Prostate gland (tissue), 2 donors: Measurements from ENCODE around the gene TMSB10. TPM values are rescaled to one million over a fixed set of nuclear protein-coding genes. Genes with fewer than 3 reads are reported as not detected.

Experiments
- DNase-seq: peaks from one replicate; pipeline ENCODE4 v3.0.0-alpha.2; 2019; ENCODE audit warnings: low spot score
- H3K27ac ChIP-seq, 2 donors: fragments of 200-600 bp; sonication (generic); 2 replicates each; pipeline ENCODE4 v1.5.1; 2017 to 2019
- H3K27me3 ChIP-seq: fragments of 200-600 bp; sonication (generic); replicated peaks from 2 replicates; pipeline ENCODE4 v1.5.1; 2019; ENCODE audit not compliant: insufficient read depth
- H3K36me3 ChIP-seq, 2 donors: fragments of 200-600 bp; sonication (generic); 1 replicate in 1 of 2; 2 replicates in 1 of 2; pipeline versions ENCODE4 v1.5.1 to v1.8.1; 2017 to 2019
- H3K4me1 ChIP-seq: fragments of 200-600 bp; sonication (generic); replicated peaks from 2 replicates; pipeline ENCODE4 v1.5.1; 2019
- H3K4me3 ChIP-seq, 2 donors: fragments of 200-600 bp; sonication (generic); 2 replicates each; pipeline ENCODE4 v1.5.1; 2017 to 2019
- H3K9me3 ChIP-seq: fragments of 200-600 bp; sonication (generic); 2 replicates; pipeline ENCODE4 v1.5.1; 2017
- POLR2A ChIP-seq: fragments of 450-650 bp; IDR thresholded peaks from one replicate; pipeline ENCODE4 v1.6.1; 2016; ENCODE audit warnings: antibody characterized with exemption, mild to moderate bottlenecking
- POLR2AphosphoS5 ChIP-seq: sonication (generic); formaldehyde crosslinking; IDR thresholded peaks from one replicate; pipeline ENCODE4 v1.6.1; 2017; ENCODE audit warnings: antibody characterized with exemption
- WGBS: methylation state at CpG from one replicate; pipeline ENCODE4 v1.1.5; 2018; 5-methylcytosine and 5-hydroxymethylcytosine counted together
- intact Hi-C: fragments of 100-400 bp; cut with DNase I; formaldehyde crosslinking; loops from one replicate; pipeline ENCODE4 v1.14.2; 2022
- total RNA-seq, 2 donors: library from RNA; depleted of rRNA; stranded (reverse); fragments of >200 nt; gene quantifications; one replicate each; pipeline ENCODE4 v1.1.0, GENCODE V29; 2016
- TF ChIP-seq, protein P1 (sequence below), 4 experiments: fragments of 200-600 bp in 2 of 4; fragments of 450-650 bp in 2 of 4; sonication (generic) in 2 of 4; IDR thresholded peaks; 1 replicate in 3 of 4; 2 replicates in 1 of 4; pipeline ENCODE4 v1.5.1; 2016 to 2019; ENCODE audit warnings: antibody characterized with exemption in 4 of 4, mild to moderate bottlenecking in 2 of 4, moderate library complexity in 2 of 4

The TMSB10 gene
- total RNA-seq, 2 donors from 2014 or later = 1,100 to 3,014 TPM

DNA sequence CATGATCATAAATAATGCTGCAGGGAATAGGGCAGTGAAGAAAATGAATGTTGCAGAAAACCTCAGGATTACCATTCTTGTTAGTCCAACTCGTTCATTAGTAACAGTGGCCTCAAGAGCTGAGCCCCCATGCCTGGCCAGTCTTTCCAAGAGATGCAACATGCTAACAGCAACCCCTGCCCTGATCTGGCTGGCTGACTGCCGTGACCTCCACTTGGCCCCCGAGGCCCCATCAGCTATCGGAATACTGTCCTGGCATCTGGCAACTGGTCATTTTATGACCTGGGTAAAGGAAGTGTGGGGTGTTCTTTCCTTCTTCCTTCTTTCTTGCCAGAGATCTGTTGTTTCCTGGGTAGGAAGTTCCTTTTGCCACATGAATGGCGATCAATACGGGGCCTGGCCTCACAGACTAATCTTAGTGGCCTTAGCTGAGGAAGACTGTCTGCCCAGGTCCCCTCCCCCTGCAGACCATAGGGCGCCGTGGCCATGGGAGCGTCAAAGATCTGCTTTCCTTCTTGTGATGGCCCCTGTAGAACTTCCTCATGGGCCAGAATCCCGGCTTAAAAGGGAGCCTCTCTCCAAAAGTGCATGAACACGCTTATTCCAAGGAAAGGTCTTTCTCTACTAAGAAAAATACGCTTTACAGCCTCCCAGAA lies 14.0 kb upstream of the TMSB10 start:
- intact Hi-C loops = no loop called here
- DNase-seq = no peak
- 89% methylated on average over 12 of the region's 12 CpGs for WGBS
- no peaks in the 10 kb centered on the region for H3K27me3 ChIP-seq
- no peak overlapping the region for H3K27ac ChIP-seq
- H3K4me3 ChIP-seq = no peak overlapping the region
- no peaks in the 10 kb centered on the region for H3K4me1 ChIP-seq
- TF ChIP-seq POLR2A (no peak), POLR2AphosphoS5 (no peak)
- TF ChIP-seq, protein P1, sequence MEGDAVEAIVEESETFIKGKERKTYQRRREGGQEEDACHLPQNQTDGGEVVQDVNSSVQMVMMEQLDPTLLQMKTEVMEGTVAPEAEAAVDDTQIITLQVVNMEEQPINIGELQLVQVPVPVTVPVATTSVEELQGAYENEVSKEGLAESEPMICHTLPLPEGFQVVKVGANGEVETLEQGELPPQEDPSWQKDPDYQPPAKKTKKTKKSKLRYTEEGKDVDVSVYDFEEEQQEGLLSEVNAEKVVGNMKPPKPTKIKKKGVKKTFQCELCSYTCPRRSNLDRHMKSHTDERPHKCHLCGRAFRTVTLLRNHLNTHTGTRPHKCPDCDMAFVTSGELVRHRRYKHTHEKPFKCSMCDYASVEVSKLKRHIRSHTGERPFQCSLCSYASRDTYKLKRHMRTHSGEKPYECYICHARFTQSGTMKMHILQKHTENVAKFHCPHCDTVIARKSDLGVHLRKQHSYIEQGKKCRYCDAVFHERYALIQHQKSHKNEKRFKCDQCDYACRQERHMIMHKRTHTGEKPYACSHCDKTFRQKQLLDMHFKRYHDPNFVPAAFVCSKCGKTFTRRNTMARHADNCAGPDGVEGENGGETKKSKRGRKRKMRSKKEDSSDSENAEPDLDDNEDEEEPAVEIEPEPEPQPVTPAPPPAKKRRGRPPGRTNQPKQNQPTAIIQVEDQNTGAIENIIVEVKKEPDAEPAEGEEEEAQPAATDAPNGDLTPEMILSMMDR (IDR thresholded peaks at IDR 0.05) = no peak
- H3K36me3 ChIP-seq = no peaks in the 10 kb centered on the region
- H3K9me3 ChIP-seq = no peaks in the 10 kb centered on the region

DNA sequence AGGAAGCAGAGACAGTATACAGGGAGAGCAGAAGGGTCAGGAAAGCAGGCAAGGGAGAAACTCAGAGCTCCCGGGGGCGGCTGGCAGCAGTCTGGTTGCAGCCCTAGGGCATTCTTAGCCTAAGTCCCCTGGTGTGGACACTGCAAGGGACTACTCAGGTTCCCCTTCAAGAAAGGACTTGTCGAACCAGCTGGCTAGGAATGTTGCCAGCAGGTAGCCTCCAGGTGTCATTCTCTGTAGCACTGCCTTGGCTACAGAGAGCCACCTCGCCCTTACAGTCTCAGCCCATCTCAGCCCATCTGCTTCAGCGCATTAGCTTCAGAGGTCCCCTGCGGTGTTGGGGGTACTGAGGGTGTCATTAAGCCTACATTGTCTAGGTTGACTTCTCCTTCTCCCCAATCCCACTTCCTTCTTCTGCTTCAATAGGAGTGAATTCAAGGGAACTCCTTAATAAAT lies 11.3 kb upstream of the TMSB10 start:
- Histone ChIP-seq H3K4me3 (no peak overlapping the region), H3K27me3 (no peaks in the 10 kb centered on the region), H3K4me1 (no peaks in the 10 kb centered on the region), H3K36me3 (no peaks in the 10 kb centered on the region), H3K9me3 (no peaks in the 10 kb centered on the region), H3K27ac (no peak overlapping the region)
- no peak for DNase-seq
- WGBS = 48% methylated on average over 6 of the region's 6 CpGs
- no peak for TF ChIP-seq POLR2AphosphoS5
- TF ChIP-seq POLR2A = no peak
- TF ChIP-seq, protein P1 (IDR thresholded peaks at IDR 0.05) = no peak
- intact Hi-C loops = no loop called here

DNA sequence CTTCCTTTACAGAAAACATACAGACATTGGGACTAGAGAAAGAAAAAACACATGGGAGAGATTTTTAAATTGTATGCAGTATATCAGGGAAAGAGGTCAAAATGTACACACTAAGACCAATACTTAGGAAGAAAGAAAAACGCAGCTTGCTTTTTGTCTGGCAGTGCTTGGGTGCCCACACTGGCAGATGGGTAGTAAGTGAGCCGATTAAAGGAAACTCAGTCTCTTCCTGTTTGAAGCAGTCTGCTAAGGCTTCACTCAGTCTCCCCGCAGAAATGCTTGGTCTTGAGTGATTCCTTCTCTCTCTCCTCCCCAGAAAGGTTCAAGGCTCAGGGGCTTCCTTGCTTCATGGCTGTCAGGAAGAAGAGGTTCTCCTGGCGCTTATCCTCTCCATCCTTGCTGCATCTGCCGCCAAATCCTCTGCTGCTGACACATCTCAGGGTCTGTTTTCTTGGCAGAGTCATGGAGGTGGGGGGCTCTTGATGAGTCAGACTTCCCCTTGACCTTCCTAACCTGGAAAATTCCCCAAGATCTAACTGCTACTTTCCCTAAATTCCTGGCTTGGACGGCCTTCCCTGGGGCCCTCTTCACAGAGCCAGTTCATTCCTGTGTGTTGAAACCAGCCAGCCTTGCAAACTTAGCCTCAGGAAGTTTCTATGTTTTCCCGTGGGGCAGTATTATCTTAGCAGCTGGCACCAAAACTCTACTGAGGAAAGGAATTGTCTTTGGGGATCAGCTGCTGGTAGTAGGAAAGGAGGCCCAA lies 10.5 kb upstream of the TMSB10 start:
- intact Hi-C loops = no loop called here
- no peak overlapping the region for H3K27ac ChIP-seq

DNA sequence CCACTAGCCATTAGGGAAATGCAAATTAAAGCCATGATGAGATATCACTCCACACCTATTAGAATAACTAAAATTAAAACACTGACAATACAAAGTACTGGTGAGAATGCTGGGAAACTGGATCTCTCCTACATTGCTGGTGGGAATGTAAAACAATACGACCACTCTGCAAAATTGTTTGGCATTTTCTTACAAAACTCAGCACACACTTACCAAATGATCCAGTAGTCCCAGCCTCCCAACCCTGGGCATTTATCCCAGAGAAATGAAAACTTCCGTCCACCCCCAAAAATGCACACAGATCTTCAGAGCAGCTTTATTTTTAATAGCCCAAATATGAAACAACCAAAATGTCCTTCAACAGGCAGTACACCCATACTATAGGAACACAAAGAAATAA lies 8.9 kb upstream of the TMSB10 start:
- no peaks in the 10 kb centered on the region for H3K9me3 ChIP-seq
- H3K27me3 ChIP-seq = no peaks in the 10 kb centered on the region
- no peak overlapping the region for H3K27ac ChIP-seq
- DNase-seq = no peak
- TF ChIP-seq, protein P1 (IDR thresholded peaks at IDR 0.05) = no peak
- no peak for TF ChIP-seq POLR2A
- TF ChIP-seq POLR2AphosphoS5 = no peak
- WGBS = 83% methylated on average over 2 of the region's 2 CpGs
- intact Hi-C loops = no loop called here
- H3K4me3 ChIP-seq = no peak overlapping the region
- no peaks in the 10 kb centered on the region for H3K36me3 ChIP-seq
- H3K4me1 ChIP-seq = no peaks in the 10 kb centered on the region

More for the DNA sequence above, 10.5 kb upstream of the TMSB10 start:
- WGBS = 58% methylated on average over 7 of the region's 7 CpGs
- H3K4me3 ChIP-seq = no peak overlapping the region
- TF ChIP-seq, protein P1 (IDR thresholded peaks at IDR 0.05) = no peak
- TF ChIP-seq POLR2AphosphoS5 = no peak
- TF ChIP-seq POLR2A = no peak
- H3K9me3 ChIP-seq = no peaks in the 10 kb centered on the region
- no peaks in the 10 kb centered on the region for H3K4me1 ChIP-seq
- H3K27me3 ChIP-seq = no peaks in the 10 kb centered on the region
- H3K36me3 ChIP-seq = no peaks in the 10 kb centered on the region
- no peak for DNase-seq

DNA sequence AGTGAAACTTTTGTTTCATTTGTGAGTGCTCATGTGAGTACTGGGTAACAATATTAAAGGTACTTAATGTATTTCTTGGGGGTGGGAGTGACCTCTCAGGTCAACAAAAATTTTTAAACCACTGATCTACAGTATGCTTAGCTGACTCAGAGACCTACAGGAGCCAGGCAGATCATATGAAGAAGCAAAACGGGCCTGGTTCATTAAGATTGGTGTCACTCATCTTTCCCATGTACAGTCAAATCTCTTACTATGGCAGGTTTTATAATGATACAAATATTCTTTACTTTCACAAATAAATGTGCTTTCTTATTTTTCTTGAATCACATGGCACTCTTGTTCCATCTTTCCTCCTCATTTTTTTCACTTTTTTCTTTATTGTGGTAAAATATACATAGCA lies 7.7 kb upstream of the TMSB10 start:
- Histone ChIP-seq H3K4me3 (no peak overlapping the region), H3K4me1 (no peaks in the 10 kb centered on the region), H3K27ac (no peak overlapping the region), H3K9me3 (no peaks in the 10 kb centered on the region), H3K27me3 (no peaks in the 10 kb centered on the region), H3K36me3 (no peaks in the 10 kb centered on the region)
- no peak for DNase-seq
- TF ChIP-seq, protein P1 (IDR thresholded peaks at IDR 0.05) = no peak
- no peak for TF ChIP-seq POLR2AphosphoS5
- no peak for TF ChIP-seq POLR2A
- intact Hi-C loops = no loop called here
- 80% methylated on average over 1 of the region's 1 CpG for WGBS
